ENCODE measurements around the gene XPC.

XPC gene

DNA sequence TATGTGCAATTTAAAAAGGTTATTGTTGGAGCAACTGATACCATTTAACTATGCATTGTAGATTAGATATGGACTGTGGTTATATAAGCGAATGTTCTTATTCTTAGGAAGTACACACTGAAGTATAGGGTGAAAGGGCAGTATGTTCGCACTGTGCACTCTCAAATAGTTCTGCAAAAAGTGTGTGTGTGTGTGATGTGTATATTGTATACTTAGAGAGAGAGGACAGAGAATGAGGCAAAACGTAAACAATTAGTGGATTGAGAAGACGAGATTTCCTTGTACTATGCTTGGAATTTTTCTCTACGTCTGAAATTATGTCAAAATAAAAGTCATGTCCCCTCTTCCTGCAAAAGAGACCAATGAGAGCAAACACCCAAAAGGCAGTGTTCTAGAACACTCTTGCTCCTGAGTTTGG, 30.6 kb upstream of the XPC start:
- peak; percentile 71 for DNase-seq (ENCODE audit: low read depth)
- no peak overlapping the region for H3K4me3 ChIP-seq (ENCODE audit: low read depth, low read length)
- no peak for TF ChIP-seq CTCF (conservative IDR thresholded peaks at IDR 0.05; ENCODE audit: low read depth, low read length)

DNA sequence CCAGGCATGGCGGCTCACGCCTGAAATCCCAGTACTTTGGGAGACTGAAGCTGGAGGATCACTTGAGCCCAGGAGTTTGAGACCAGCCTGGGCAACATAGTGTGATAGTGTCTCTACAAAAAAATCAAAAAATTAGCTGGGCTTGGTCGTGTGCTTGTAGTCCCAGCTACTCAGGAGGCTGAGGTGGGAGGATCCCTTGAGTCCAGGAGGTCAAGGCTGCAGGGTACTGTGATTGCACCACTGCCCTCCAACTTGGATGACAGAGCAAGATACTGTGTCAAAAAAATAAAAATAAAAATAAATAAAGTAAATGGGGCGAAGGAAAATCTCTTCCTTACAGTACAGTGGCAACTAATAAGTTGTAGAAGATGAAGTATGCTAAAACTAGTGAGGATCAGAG, 29.8 kb upstream of the XPC start:
- TF ChIP-seq CTCF (conservative IDR thresholded peaks at IDR 0.05; ENCODE audit: low read depth, low read length): no peak
- no peak overlapping the region for H3K4me3 ChIP-seq (ENCODE audit: low read depth, low read length)
- DNase-seq (ENCODE audit: low read depth): no peak

DNA sequence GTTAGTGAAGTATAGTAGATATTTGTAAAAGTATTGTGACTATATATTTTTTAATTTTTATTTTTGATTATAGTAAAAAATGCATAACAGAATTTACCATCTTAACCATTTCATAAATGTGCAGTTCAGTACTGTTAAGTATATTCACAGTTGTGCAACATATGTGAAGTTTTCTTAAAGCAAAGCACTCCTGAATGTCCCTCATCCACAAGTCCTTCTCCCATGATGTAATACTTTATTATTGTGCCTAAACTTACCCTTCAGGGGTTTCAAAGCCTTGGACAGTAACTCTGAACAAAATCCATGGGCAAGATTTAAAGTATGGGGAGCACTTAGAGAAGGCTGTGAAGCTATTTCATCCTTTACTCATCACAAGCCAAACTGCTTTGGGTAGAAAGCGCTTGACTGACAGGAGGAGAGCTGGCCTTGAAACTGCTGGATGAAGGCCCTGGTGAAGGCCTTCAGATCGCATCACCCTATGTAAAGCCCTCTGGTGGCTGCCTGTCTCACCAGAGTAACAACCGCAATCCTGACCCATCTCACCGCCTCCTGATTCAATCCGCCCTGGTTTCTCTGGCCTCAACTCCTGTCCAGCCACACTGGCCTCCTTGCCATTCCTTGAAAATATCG, 28.3 kb upstream of the XPC start:
- TF ChIP-seq CTCF (conservative IDR thresholded peaks at IDR 0.05; ENCODE audit: low read depth, low read length): no peak
- DNase-seq (ENCODE audit: low read depth): no peak
- no peak overlapping the region for H3K4me3 ChIP-seq (ENCODE audit: low read depth, low read length)

- DNase-seq (ENCODE audit: low read depth): peak; percentile 69
- TF ChIP-seq CTCF (conservative IDR thresholded peaks at IDR 0.05; ENCODE audit: low read depth, low read length): no peak
- no peak overlapping the region for H3K4me3 ChIP-seq (ENCODE audit: low read depth, low read length)
These were observed 26.3 kb upstream of the XPC start for GRCh38 chr3:14204515-14205284.

- peak; percentile 91 for TF ChIP-seq CTCF (conservative IDR thresholded peaks at IDR 0.05; ENCODE audit: low read depth, low read length)
- peak; percentile 94 for DNase-seq (ENCODE audit: low read depth)
These were observed 25.2 kb upstream of the XPC start for GRCh38 chr3:14203521-14204079.

DNA sequence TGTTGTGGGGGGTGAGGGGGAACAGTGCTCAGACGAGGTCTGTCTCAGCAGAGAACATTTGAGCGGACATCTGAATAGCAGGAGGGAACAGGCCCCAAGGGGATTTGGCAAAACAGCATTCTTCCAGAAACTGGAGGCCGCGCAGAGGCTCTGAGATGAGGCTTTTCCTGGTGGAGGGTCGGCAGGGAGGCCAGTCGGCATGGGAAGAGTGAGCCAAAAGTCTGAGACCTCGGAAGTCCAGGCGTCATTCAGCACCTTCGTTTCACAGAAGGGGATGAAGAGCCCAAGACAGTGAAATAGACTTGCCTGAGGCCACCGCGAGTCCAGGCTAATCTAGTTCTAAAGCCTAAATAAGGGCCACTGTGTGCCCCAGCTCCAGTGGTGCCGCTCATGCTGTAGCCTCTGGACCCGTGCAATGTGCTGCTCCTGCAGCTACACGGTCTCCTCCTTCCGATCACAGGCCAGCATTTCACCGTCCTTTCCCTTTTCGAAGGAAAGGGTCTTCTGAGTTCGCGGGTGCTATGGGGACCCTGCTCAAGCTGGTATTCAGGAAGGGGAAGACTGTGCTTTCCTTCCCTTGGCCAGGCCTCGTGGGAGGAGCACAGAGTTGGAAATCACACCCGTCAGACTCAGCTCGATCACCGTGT, 24.6 kb upstream of the XPC start:
- no peak overlapping the region for H3K4me3 ChIP-seq (ENCODE audit: low read depth, low read length)
- no peak for DNase-seq (ENCODE audit: low read depth)
- no peak for TF ChIP-seq CTCF (conservative IDR thresholded peaks at IDR 0.05; ENCODE audit: low read depth, low read length)

More at GRCh38 chr3:14203521-14204079, 25.2 kb upstream of the XPC start:
- H3K4me3 ChIP-seq (ENCODE audit: low read depth, low read length): no peak overlapping the region
